ENCODE results near the gene ODF2.

ODF2 gene

GRCh38 chr9:128428644-128429512, 26.9 kb upstream of the ODF2 start:
- TF ChIP-seq, protein P1, sequence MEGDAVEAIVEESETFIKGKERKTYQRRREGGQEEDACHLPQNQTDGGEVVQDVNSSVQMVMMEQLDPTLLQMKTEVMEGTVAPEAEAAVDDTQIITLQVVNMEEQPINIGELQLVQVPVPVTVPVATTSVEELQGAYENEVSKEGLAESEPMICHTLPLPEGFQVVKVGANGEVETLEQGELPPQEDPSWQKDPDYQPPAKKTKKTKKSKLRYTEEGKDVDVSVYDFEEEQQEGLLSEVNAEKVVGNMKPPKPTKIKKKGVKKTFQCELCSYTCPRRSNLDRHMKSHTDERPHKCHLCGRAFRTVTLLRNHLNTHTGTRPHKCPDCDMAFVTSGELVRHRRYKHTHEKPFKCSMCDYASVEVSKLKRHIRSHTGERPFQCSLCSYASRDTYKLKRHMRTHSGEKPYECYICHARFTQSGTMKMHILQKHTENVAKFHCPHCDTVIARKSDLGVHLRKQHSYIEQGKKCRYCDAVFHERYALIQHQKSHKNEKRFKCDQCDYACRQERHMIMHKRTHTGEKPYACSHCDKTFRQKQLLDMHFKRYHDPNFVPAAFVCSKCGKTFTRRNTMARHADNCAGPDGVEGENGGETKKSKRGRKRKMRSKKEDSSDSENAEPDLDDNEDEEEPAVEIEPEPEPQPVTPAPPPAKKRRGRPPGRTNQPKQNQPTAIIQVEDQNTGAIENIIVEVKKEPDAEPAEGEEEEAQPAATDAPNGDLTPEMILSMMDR (IDR thresholded peaks at IDR 0.05; ENCODE audit: low read depth, low read length), result no peak
- H3K4me3 ChIP-seq (ENCODE audit: low read depth, low read length), result no peak overlapping the region

DNA sequence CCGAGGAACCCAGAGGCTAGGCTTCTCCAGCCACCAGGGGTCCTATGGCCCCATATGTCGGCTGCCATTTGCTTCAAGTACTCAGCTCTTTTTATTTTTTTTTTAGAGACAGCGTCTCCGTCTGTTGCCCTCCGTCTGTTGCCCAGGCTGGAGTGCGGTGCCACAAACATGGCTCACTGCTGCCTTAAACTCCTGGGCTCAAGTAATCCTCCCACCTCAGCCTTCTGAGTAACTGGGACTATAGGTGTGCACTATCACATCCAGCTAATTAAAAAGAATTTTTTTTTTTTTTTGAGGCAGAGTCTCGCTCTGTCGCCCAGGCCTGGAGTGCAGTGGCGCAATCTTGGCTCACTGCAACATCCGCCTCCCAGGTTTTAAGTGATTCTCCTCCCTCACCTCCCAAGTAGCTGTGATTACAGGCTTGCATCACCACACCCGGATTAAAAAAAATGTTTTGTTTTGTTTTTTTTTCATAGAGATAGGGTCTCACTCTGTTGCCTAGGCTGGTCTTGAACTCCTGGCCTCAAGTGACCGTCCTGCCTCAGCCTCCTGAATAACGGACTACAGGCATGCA, 26.2 kb upstream of the ODF2 start:
- H3K4me3 ChIP-seq (ENCODE audit: low read depth, low read length), result no peak overlapping the region
- TF ChIP-seq, protein P1 (IDR thresholded peaks at IDR 0.05; ENCODE audit: low read depth, low read length), result no peak

GRCh38 chr9:128431207-128431606, 24.6 kb upstream of the ODF2 start:
- no peak overlapping the region for H3K4me3 ChIP-seq (ENCODE audit: low read depth, low read length)
- TF ChIP-seq, protein P1 (IDR thresholded peaks at IDR 0.05; ENCODE audit: low read depth, low read length), result no peak

DNA sequence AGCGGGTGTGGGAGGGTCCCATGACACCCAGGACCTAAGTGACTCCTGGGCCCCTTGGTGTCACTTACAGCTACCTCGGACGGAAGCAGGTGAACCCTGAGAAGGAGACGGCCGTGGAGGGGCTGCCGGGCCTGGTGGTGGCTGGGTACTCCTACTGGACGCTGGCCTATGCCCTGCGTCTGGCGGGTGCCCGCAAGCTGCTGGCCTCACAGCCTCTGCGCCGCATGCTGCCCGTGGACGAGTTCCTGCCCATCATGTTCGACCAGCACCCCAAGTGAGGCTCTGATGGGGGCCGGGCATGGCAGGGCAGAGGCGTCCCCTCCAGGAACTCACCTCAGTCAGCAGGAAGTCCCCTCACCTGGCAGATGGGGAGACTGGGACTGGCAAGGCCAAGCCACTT, 21.5 kb upstream of the ODF2 start:
- no peak overlapping the region for H3K4me3 ChIP-seq (ENCODE audit: low read depth, low read length)
- TF ChIP-seq, protein P1 (IDR thresholded peaks at IDR 0.05; ENCODE audit: low read depth, low read length), result no peak

DNA sequence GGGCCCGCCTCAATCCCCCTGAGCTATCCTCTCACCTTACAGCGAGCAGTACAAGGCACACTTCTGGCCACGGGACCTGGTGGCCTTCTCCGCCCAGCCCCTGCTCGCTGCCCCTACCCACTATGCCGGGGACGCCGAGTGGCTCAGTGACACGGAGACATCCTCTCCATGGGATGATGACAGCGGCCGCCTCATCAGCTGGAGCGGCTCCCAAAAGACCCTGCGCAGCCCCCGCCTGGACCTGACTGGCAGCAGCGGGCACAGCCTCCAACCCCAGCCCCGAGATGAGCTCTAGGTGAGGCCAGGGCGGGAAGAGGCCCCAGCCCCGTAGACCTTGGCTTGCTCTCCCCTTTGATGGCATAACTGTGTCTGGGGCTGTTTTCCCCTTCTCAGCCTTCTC, 20.2 kb upstream of the ODF2 start:
- H3K4me3 ChIP-seq (ENCODE audit: low read depth, low read length), result no peak overlapping the region
- TF ChIP-seq, protein P1 (IDR thresholded peaks at IDR 0.05; ENCODE audit: low read depth, low read length), result no peak

DNA sequence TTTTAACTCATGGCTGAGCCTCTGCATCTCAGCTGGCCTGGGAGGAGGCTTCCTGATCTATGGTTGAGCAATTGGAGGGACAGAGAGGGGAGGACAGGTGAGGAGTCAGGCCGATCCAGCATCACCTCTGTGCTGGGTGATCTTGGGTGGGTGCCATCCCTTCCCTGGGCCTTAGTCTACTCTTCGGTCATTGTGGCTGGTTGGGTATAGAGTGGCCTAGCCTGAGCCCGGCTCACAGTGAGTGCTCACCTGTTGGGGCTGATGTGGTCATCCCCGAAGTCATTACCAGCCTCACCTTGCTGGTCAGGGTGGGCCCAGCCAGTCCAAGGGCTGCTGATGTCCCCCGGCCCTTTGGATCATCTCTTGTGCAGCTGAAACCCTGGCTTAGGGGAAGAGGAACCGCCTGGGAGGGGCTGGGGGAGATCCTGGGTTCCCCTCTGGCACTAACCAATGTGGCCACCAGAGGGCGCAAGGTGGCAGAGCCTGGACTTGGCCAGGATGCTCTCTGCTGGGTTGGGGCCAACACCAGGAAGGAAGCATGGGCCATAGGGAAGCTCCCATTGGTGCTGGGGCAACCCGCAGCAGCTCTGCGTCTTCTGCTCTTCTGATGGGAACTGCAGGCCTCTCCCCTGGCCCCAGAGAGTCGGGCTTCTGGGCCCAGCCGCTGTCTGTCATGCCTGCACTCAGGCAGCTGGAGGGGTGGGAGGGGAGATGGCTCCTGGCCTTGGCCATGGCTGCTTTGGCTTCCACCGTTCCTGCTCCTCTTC, 17.3 kb upstream of the ODF2 start:
- TF ChIP-seq, protein P1 (IDR thresholded peaks at IDR 0.05; ENCODE audit: low read depth, low read length), result peak; percentile 85
- no peak overlapping the region for H3K4me3 ChIP-seq (ENCODE audit: low read depth, low read length)
